ENCODE data around the gene C1orf146. TPM values are rescaled to one million over a fixed set of nuclear protein-coding genes. Genes with fewer than 3 reads are reported as not detected.

Gene C1orf146, protein sequence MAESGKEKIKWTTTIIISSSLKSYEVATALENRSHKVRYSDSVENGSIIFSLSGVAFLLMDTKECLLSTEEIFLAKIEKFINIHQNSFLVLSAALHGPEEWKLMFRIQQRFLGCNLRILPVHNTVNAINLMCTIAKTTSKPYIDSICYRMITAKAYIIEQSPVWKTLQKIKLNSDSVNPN
- total RNA-seq (2012; rRNA removed) = not detected in 2 replicates

DNA sequence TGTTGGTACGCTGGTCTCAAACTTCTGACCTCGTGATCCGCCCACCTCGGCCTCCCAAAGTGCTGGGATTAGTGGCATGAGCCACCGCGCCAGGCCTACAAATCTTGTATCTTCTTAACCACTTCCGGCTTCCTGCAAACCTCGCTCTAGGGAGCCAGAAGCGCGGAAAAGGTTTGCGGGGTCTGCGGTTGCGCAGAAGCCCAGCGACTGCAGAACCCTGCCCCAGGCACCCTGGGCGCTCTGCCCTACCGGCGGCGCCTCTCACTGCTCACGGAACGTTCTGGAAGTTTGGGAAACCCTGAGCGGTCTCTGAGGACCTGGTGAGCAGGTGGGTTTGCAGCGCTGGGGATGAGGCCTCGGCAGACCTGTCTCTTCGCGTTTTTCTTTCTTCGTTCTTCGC is at the start of gene C1orf146:
Gene C1orf146 (plus strand): TSS at position 195 of the 400 bp plus-strand sequence. CDS start 13,506 bp downstream, outside the sequence.
- no peak within 1 kb of the TSS for H3K9ac ChIP-seq (ENCODE audit: low read depth, low read length)
- no peak within 1 kb of the TSS for H3K4me2 ChIP-seq (ENCODE audit: low read length)
- no peaks in the 10 kb centered on the region for H3K9me3 ChIP-seq (replicated peaks; ENCODE audit: low read length)
- no peaks in the 10 kb centered on the region for H3K27me3 ChIP-seq (ENCODE audit: control insufficient read depth, insufficient read depth, low read length)
- H3K4me1 ChIP-seq (ENCODE audit: control insufficient read depth, insufficient read depth, low read length) = no peaks in the 10 kb centered on the region
- H3K36me3 ChIP-seq (ENCODE audit: insufficient read depth, low read length) = no peaks in the 10 kb centered on the region
- no peak within 1 kb of the TSS for H3K4me3 ChIP-seq (ENCODE audit: low read length)

DNA sequence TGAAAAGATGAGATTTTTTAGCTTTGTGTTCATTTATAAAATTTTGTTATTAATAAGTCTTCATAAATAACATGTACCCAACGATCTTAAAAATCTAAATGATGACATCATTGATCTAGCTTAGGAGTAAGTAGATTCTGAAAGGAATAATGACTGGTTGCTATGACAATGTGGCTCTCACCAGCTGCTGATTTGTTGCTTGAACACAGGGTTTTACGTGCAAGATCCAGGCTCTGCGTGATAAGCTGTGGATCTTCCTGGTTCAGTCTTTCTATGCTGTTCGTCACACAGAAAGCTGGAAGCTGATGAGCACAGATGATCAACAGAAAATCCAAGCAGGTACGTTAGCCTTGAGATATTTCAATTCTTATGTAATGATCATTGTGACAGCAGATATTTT is 49.1 kb upstream of the C1orf146 start:
- Histone ChIP-seq H3K27me3 (ENCODE audit: control insufficient read depth, insufficient read depth, low read length) (no peaks in the 10 kb centered on the region), H3K9me3 (replicated peaks; ENCODE audit: low read length) (no peaks in the 10 kb centered on the region), H3K4me3 (ENCODE audit: low read length) (no peak overlapping the region), H3K4me1 (ENCODE audit: control insufficient read depth, insufficient read depth, low read length) (no peaks in the 10 kb centered on the region), H3K4me2 (ENCODE audit: low read length) (no peak overlapping the region), H3K9ac (ENCODE audit: low read depth, low read length) (no peak overlapping the region), H3K36me3 (ENCODE audit: insufficient read depth, low read length) (no peaks in the 10 kb centered on the region)

DNA sequence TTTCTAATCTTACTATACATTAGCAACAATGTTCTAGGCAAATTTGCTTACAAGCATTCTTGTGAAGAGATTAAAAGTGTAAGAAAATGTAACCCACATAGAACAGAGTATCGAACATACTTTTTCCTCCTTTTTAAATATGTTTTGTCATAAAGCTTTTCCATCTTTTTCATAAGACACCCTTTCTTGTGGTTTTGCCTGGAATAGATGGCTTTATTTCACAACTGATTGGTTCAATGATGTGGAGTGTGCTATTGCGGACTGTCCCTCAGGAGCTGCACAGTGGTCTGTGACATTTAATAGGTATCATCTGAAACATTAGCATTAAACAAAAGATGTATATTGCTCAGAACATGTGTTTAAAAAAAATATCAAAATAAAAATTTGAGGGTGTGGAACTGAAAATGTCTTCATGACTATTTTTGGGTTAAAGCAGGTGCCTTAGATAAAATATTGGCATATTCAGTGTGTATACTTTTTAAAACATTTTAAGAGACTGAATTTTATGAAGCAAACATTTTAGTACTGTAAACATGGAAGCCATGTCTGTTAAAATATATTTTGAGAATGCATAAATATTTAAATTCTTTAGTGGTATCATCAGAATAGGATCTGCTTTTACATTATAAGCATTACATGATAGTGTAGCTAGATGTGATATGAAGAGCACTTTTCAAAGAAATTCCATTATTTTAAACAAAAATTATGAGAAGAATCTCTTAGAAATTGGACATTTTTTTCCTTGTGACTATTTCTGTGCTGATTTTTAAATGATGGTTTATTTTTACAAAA is 48.3 kb upstream of the C1orf146 start:
- Histone ChIP-seq H3K27me3 (ENCODE audit: control insufficient read depth, insufficient read depth, low read length) (no peaks in the 10 kb centered on the region), H3K36me3 (ENCODE audit: insufficient read depth, low read length) (no peaks in the 10 kb centered on the region), H3K9me3 (replicated peaks; ENCODE audit: low read length) (no peaks in the 10 kb centered on the region), H3K4me3 (ENCODE audit: low read length) (no peak overlapping the region), H3K4me1 (ENCODE audit: control insufficient read depth, insufficient read depth, low read length) (no peaks in the 10 kb centered on the region), H3K9ac (ENCODE audit: low read depth, low read length) (no peak overlapping the region), H3K4me2 (ENCODE audit: low read length) (no peak overlapping the region)

DNA sequence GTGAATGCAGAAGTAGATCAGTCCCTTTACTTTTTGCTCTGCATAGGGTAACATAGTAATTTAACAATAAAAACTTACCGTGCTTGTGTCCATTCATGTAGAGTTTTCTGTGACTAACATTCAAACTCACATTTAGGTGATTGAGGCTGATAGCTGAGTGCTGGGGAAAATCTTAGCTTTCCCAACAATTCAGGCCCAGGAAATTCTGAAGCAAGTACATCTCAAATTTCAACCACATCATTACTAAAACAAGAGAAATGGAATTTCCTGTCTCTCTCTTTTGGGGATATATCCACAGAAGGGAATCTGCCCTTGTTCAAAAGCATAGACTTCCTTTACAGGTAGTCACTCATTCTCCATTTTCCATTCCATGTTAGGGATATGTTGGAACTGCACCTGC is 33.1 kb upstream of the C1orf146 start:
- no peaks in the 10 kb centered on the region for H3K27me3 ChIP-seq (ENCODE audit: control insufficient read depth, insufficient read depth, low read length)
- no peak overlapping the region for H3K9ac ChIP-seq (ENCODE audit: low read depth, low read length)
- no peaks in the 10 kb centered on the region for H3K9me3 ChIP-seq (replicated peaks; ENCODE audit: low read length)
- peaks cover 27% of the 10 kb centered on the region for H3K4me1 ChIP-seq (ENCODE audit: control insufficient read depth, insufficient read depth, low read length)
- peak overlapping the region; percentile 12 for H3K4me3 ChIP-seq (ENCODE audit: low read length)
- peak overlapping the region; percentile 56 for H3K4me2 ChIP-seq (ENCODE audit: low read length)
- H3K36me3 ChIP-seq (ENCODE audit: insufficient read depth, low read length) = no peaks in the 10 kb centered on the region

DNA sequence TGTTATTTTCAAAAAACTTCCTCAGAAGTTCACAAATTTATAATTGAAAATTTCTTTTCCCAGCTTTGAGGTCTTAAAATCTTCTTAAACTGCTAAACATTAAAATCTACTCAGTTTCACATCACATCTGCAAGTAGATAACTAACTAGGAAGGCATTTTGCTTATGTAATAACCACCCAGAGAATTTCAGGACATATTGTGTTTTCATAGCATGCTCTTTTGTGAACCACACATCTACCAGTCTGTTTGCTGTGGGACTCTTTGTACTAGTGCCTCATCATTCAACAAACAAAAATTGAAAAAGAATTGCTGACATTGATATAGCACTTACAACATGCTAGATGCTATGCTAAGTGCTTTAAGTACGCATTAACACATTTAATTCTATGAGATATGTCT is 31.6 kb upstream of the C1orf146 start:
- Histone ChIP-seq H3K4me2 (ENCODE audit: low read length) (peak overlapping the region; percentile 22), H3K9ac (ENCODE audit: low read depth, low read length) (no peak overlapping the region), H3K4me1 (ENCODE audit: control insufficient read depth, insufficient read depth, low read length) (peaks cover 27% of the 10 kb centered on the region), H3K27me3 (ENCODE audit: control insufficient read depth, insufficient read depth, low read length) (no peaks in the 10 kb centered on the region), H3K4me3 (ENCODE audit: low read length) (no peak overlapping the region), H3K36me3 (ENCODE audit: insufficient read depth, low read length) (no peaks in the 10 kb centered on the region), H3K9me3 (replicated peaks; ENCODE audit: low read length) (no peaks in the 10 kb centered on the region)

DNA sequence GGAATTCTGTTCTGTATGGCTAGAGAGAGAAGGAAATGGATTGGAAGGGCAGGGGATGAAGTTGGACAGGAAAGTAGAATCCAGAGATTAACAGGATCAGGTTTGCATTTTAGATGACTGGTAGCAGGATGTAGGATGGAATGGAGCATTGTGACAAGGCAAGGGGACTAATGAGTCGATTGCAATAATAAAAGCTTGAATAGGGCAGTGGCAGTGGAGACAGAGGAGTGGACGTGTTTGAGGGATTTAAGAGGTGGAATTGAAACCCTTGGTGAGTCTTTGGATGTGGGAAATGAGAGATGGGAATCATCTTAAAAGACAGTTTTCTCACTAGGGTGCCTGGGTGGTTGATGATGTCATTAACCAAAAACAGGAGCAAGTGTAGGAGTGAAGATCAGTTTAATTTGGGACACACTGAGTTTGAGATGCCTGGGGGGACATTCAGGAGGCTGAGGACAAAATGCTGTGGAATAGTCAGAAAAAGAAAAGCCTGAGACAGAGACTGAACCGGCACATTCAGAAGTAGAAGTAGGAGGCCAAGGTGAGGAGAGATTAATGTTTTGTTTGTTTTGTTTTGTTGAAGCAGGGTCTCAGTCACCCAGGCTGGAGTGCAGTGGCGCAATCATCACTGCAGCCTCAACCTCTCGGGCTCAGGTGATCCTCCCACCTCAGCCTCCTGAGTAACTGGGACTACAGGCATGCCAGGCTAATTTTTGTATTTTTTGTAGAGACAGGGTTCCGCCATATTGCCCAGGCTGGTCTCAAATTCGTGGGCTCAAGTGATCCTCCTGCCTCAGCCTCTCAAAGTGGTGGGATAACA is 29.1 kb upstream of the C1orf146 start:
- Histone ChIP-seq H3K9me3 (replicated peaks; ENCODE audit: low read length) (no peaks in the 10 kb centered on the region), H3K36me3 (ENCODE audit: insufficient read depth, low read length) (no peaks in the 10 kb centered on the region), H3K4me1 (ENCODE audit: control insufficient read depth, insufficient read depth, low read length) (peaks cover 27% of the 10 kb centered on the region), H3K4me2 (ENCODE audit: low read length) (no peak overlapping the region), H3K27me3 (ENCODE audit: control insufficient read depth, insufficient read depth, low read length) (no peaks in the 10 kb centered on the region), H3K4me3 (ENCODE audit: low read length) (no peak overlapping the region), H3K9ac (ENCODE audit: low read depth, low read length) (no peak overlapping the region)

DNA sequence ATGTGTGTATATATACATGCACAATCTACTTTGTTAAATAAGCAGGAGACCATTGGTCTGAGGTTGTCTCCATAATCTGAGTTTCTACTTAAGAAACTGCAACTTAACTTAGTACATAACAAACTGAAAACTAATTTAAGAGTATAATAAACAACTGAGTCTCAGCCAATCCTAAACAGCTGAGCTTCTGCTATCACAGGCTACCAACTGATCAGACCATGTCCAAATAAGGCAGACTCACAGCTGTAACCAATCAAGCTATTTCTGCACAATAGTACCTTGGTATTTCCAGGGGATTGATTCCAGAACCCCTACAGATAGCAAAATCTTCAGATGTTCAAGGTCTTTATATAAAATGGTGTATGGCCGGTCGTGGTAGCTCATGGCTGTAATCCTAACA is 26.0 kb upstream of the C1orf146 start:
- H3K4me3 ChIP-seq (ENCODE audit: low read length) = no peak overlapping the region
- no peaks in the 10 kb centered on the region for H3K4me1 ChIP-seq (ENCODE audit: control insufficient read depth, insufficient read depth, low read length)
- no peak overlapping the region for H3K9ac ChIP-seq (ENCODE audit: low read depth, low read length)
- no peak overlapping the region for H3K4me2 ChIP-seq (ENCODE audit: low read length)
- H3K9me3 ChIP-seq (replicated peaks; ENCODE audit: low read length) = no peaks in the 10 kb centered on the region
- H3K27me3 ChIP-seq (ENCODE audit: control insufficient read depth, insufficient read depth, low read length) = no peaks in the 10 kb centered on the region
- no peaks in the 10 kb centered on the region for H3K36me3 ChIP-seq (ENCODE audit: insufficient read depth, low read length)

DNA sequence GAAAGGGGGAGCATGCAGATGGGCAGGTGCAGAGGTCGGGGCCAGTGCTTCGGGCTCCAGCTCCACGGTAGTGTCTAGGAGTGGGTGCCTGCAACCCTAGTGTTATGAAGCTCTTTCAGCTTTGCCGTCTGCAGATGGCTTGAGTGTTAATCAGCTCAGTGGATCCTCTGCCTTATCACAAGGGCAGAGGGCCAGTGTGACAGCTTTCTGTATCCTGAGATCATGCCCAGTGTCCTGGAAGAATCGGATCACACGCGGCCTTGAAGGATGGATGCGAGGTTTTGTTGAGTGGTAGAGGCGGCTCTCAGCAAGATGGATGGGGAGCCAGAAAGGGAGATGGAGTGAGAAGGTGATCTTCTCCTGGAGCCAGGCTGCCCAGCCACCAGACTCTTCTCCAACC is 25.5 kb upstream of the C1orf146 start:
- no peak overlapping the region for H3K4me2 ChIP-seq (ENCODE audit: low read length)
- no peaks in the 10 kb centered on the region for H3K27me3 ChIP-seq (ENCODE audit: control insufficient read depth, insufficient read depth, low read length)
- H3K4me1 ChIP-seq (ENCODE audit: control insufficient read depth, insufficient read depth, low read length) = no peaks in the 10 kb centered on the region
- no peak overlapping the region for H3K9ac ChIP-seq (ENCODE audit: low read depth, low read length)
- H3K4me3 ChIP-seq (ENCODE audit: low read length) = no peak overlapping the region
- no peaks in the 10 kb centered on the region for H3K36me3 ChIP-seq (ENCODE audit: insufficient read depth, low read length)
- no peaks in the 10 kb centered on the region for H3K9me3 ChIP-seq (replicated peaks; ENCODE audit: low read length)

DNA sequence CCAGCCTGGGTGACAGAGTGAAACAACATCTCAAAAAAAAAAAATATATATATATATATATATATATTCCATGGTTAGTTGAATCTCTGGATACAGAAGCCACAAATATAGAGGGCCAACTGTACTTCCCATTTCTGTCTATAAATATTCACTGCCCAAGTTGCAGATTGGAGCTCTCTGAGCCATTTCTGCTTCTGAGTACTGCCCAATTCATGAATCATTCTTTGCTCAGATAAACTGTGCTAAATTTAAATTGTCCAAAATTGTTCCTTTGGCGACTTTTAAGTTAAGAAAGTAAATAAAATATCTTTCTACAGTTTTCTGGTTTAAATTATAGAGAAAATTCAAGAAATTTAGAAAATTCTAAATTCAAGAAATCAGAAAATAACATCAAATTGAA is 23.2 kb upstream of the C1orf146 start:
- Histone ChIP-seq H3K4me1 (ENCODE audit: control insufficient read depth, insufficient read depth, low read length) (no peaks in the 10 kb centered on the region), H3K4me3 (ENCODE audit: low read length) (no peak overlapping the region), H3K36me3 (ENCODE audit: insufficient read depth, low read length) (no peaks in the 10 kb centered on the region), H3K9ac (ENCODE audit: low read depth, low read length) (no peak overlapping the region), H3K4me2 (ENCODE audit: low read length) (no peak overlapping the region), H3K27me3 (ENCODE audit: control insufficient read depth, insufficient read depth, low read length) (no peaks in the 10 kb centered on the region), H3K9me3 (replicated peaks; ENCODE audit: low read length) (no peaks in the 10 kb centered on the region)

DNA sequence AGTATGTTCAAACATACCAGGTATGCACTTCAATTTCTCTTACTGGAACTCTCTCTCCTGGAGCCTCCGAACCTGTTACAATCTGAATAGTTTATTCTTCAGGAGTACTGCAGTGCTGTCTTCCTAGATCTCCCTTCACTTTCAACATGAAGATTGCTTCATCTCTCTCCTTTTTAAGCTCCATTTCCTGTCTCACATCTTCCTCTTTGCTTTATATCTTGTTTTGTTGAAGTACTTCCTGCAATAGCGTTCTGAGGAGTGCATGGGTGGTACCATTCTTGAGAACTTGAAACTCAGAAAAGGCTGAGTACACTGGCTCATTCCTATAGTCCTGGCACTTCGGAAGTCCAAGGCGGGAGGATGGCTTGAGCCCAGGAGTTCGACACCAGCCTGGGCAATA is 15.7 kb upstream of the C1orf146 start:
- H3K9ac ChIP-seq (ENCODE audit: low read depth, low read length) = no peak overlapping the region
- no peaks in the 10 kb centered on the region for H3K36me3 ChIP-seq (ENCODE audit: insufficient read depth, low read length)
- H3K4me2 ChIP-seq (ENCODE audit: low read length) = no peak overlapping the region
- H3K27me3 ChIP-seq (ENCODE audit: control insufficient read depth, insufficient read depth, low read length) = no peaks in the 10 kb centered on the region
- H3K9me3 ChIP-seq (replicated peaks; ENCODE audit: low read length) = no peaks in the 10 kb centered on the region
- no peaks in the 10 kb centered on the region for H3K4me1 ChIP-seq (ENCODE audit: control insufficient read depth, insufficient read depth, low read length)
- no peak overlapping the region for H3K4me3 ChIP-seq (ENCODE audit: low read length)

DNA sequence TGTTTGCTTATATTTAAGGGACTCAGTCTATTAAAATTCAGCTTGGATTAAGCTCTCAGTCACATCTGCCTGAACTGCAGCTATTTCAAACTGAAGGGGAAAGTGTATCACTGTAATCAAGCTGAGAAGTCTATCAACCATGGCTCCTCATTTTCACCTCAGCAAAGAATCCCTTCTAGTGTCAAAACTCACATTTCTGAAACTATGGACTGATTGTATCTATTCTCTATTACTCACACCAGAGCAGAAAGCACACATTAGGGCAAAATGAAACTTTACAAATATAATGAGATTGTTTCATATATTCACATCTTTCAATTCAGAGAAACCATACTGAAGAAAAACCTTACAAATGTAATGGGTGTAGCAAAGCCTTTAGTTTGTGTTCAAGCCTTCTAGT is 14.6 kb upstream of the C1orf146 start:
- Histone ChIP-seq H3K9ac (ENCODE audit: low read depth, low read length) (no peak overlapping the region), H3K9me3 (replicated peaks; ENCODE audit: low read length) (no peaks in the 10 kb centered on the region), H3K27me3 (ENCODE audit: control insufficient read depth, insufficient read depth, low read length) (no peaks in the 10 kb centered on the region), H3K4me3 (ENCODE audit: low read length) (no peak overlapping the region), H3K4me1 (ENCODE audit: control insufficient read depth, insufficient read depth, low read length) (no peaks in the 10 kb centered on the region), H3K36me3 (ENCODE audit: insufficient read depth, low read length) (no peaks in the 10 kb centered on the region), H3K4me2 (ENCODE audit: low read length) (no peak overlapping the region)
